HG03135 (cell line): ENCODE measurements around the gene ZNF358.
A peak's percentile ranks its signal among the peaks of the same experiment; 100 is the strongest.

Source experiments
- ATAC-seq: cut with Tn5 transposase; IDR thresholded peaks from one replicate; pipeline ENCODE4 v1.9.1; 2021; ENCODE audit warnings: mild to moderate bottlenecking, moderate library complexity; ENCODE audit not compliant: unreplicated experiment

ZNF358 gene

GRCh38 chr19:7519361-7520130 lies 3.6 kb downstream of the ZNF358 start:
- no peak for ATAC-seq

GRCh38 chr19:7520131-7521051 lies 4.5 kb downstream of the ZNF358 start:
- ATAC-seq: no peak

GRCh38 chr19:7521551-7522071 lies 5.7 kb downstream of the ZNF358 start:
- no peak for ATAC-seq

GRCh38 chr19:7522072-7522922 lies 6.4 kb downstream of the ZNF358 start, which contains the start of gene MCOLN1:
Gene MCOLN1 (plus strand): TSS chr19:7522624. CDS start chr19:7522751, 127 bp downstream.
- ATAC-seq: peak; percentile 69

DNA sequence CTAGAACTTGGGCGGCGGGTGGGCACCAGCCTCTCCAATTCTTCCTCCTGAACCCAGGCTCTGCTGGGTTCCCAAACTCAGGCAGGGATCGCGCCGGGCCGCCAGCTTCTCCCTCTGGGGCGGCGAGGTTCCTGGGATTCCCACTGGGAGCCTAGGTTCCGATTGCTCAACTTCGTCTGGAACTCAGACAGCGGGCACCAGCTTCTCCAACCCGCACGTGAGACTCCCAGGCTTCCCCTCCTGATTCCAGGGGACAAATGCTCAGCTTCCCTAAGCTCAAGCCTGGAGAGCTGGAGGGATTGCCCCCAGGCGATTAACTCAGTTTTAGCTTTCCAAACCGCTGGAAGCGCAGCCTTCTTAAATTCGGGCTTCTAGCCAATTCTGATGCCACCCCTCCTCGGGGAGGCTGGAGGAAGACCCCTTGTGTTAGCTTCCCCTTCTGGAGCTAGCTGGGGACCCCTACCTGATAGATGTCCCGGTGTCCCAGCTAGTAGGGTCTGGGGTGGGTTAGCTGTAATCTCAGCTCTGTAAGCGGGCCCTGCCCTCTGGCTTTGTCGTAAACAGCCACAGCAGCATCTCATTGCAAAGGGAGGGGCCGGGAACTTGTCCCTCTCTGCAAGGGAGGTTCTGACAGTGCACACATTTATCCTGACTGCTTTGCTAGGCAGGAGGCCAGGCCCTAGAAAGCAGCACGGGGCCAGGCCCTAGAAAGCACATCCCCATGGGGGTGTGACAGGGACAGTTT lies 7.2 kb downstream of the ZNF358 start:
- ATAC-seq: peak; percentile 8

- no peak for ATAC-seq
Measured at GRCh38 chr19:7524523-7524922, 8.6 kb downstream of the ZNF358 start.

GRCh38 chr19:7524992-7525739 lies 9.3 kb downstream of the ZNF358 start:
- ATAC-seq: no peak

- ATAC-seq: no peak
Measured at GRCh38 chr19:7526059-7526929, 10.4 kb downstream of the ZNF358 start.

DNA sequence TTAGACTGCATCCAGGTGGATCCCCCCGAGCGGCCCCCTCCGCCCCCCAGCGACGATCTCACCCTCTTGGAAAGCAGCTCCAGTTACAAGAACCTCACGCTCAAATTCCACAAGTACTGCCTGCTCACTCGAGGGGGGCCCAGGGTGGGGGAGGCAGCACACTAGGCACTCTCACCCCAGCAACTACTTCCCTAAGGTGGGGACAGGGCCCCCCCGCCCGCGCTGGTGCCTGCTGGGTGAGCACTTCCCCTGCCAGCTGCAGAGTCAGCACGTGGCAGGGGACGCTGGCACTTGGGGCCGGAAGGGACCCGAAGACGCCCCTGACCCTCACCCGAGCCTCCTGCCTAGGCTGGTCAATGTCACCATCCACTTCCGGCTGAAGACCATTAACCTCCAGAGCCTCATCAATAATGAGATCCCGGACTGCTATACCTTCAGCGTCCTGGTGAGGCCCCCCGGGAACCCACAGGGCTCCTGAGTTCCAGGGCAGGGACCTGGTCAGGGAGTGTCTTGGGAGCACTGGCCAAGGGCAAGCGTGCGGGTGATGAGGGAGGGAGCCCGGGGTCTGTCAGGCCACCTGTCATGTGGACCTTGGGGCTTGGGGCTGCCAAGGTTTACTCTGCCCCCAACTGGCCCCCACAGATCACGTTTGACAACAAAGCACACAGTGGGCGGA lies 11.8 kb downstream of the ZNF358 start:
- no peak for ATAC-seq

DNA sequence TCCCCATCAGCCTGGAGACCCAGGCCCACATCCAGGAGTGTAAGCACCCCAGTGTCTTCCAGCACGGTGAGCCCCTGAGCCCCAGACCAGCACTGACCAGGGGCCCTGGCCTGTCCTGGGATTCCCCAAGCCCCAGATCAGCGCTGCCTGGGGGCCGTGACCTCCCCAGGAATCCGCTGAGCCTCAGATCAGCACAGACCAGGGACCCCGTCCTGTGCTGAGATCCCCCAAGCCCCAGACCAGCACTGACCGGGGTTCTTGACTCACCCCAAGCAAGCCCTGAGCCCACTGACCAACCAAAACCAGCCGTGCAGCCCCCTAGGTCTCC lies 12.3 kb downstream of the ZNF358 start:
- no peak for ATAC-seq

DNA sequence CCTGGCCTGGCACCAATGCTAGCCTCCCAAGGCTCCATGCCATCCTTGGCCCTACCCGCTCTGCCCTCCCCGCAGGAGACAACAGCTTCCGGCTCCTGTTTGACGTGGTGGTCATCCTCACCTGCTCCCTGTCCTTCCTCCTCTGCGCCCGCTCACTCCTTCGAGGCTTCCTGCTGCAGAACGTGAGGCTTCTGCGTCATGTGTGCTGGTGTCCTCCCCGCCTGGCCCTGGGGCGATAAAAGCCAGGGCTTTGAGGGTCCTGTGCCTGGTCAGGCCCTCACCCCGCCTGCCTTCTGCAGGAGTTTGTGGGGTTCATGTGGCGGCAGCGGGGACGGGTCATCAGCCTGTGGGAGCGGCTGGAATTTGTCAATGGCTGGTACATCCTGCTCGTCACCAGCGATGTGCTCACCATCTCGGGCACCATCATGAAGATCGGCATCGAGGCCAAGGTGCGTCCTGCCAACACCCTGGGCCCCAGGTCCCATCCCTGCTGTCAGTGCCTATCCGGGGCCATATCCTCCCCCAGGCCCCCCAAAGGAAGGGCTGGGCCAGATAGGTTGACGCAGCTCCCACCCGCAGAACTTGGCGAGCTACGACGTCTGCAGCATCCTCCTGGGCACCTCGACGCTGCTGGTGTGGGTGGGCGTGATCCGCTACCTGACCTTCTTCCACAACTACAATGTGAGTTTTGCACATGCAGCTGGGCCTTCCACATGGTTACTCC lies 12.8 kb downstream of the ZNF358 start:
- no peak for ATAC-seq

DNA sequence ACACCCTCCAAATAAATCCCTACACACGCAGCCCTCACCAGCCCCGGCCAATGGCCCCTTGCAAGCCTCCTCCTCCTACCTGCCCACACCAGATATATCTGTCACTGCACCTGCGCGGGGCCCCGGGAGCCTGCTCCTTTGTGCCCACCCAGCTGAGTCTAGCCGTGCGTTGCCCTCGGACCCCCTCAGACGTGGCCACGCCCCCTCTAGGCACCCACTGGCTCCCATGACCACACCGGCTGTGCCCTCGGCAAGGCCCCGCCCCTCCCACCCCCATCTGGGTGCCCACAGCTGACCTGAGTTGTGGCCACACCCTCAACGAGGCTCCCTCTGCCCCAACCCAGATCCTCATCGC lies 13.3 kb downstream of the ZNF358 start:
- ATAC-seq: no peak

DNA sequence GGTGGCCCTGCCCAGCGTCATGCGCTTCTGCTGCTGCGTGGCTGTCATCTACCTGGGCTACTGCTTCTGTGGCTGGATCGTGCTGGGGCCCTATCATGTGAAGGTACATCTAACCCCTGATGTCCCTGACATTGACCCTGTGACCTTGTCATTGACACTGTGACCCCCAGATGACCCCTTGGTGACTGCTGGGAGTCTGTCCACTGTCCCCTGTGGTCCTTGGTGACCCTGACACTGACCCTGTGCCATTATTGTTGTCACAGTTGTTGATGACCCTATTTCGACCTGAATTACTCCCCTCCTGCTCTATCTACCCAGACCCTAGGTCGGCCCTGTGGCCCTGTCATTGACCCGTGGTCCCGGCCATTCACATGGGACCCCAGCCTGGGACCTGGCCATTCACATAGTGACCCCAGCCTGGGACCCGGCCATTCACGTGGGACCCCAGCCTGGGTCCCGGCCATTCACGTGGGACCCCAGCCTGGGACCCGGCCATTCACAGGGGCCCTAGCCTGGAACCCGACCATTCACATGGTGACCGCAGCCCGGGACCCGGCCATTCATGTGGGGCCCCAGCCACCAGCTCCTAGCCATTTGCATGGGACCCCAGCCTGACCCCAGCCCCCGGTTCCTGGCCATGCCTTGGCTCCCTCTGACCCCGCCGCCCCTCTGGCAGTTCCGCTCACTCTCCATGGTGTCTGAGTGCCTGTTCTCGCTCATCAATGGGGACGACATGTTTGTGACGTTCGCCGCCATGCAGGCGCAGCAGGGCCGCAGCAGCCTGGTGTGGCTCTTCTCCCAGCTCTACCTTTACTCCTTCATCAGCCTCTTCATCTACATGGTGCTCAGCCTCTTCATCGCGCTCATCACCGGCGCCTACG lies 13.9 kb downstream of the ZNF358 start:
- ATAC-seq: no peak

GRCh38 chr19:7533281-7533885 lies 17.5 kb downstream of the ZNF358 start:
- no peak for ATAC-seq

- peak; percentile 47 for ATAC-seq
Measured at GRCh38 chr19:7533925-7534480, 18.1 kb downstream of the ZNF358 start.
